Measurements from ENCODE around the gene IDH2.

IDH2 gene

DNA sequence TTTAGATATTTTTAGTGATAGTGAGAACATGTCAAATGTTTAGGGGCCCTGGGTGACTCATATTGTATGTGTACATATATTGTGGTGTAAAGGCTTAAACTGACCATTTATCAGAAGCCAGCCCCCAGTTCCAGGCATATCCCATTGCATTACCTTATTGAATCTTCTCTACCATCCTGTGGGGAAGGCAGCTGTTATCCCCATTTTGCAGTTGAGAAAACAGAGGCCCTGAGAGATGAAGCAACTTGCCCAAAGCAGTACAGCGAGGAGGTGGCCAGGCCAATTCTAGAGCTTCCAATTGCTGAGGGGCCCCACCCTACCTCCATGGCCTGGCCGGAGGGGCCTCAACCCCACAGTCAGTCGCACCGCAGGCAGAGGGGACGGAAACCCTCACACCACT, 53.2 kb downstream of the IDH2 start:
- Histone ChIP-seq H3K9me3 (ENCODE audit: low read depth, low read length) (no peaks in the 10 kb centered on the region), H3K36me3 (ENCODE audit: insufficient read depth, low read length) (no peaks in the 10 kb centered on the region), H3K4me3 (no peak overlapping the region), H3K9ac (ENCODE audit: insufficient read length) (no peak overlapping the region), H3K27ac (no peak overlapping the region)
- TF ChIP-seq EZH2 (IDR thresholded peaks at IDR 0.05) (no peak), FOXP2 (optimal IDR thresholded peaks at IDR 0.05; ENCODE audit: control extremely low read depth, extremely low read length, insufficient read depth) (no peak), POLR2AphosphoS5 (IDR thresholded peaks at IDR 0.05; ENCODE audit: borderline replicate concordance, low read depth, low read length) (no peak)
- no peak for DNase-seq (ENCODE audit: low read depth, low spot score)

DNA sequence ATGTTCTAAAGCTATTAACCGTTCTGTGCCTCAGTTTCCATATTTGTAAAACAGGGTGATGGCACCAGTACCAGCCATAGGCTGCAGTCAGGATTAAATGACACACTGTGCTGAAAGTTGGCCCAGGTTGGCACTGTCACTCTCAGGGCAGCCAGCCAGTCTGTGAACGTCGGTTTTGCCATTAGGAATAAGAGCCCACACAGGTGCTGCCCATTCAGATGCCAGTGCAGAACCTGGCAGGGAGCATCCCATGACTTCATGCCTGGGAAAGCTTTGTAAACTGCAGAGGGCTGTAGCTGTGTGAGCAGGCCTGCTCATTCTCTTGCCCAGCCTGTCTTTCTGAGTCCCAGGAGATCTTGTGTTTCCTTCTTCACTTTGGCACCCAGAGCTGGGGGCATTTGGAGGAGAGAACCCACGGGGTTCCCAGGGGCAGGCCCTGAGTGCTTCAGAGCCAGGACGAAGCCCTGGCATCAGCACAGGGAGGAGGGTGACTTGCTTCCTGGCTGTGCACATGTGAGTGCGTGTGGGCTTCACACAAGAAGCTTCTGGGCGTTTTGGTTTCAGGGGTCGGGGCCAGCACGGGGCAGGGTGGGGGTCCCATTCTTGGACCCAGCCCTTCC, 54.2 kb downstream of the IDH2 start:
- no peak for DNase-seq (ENCODE audit: low read depth, low spot score)
- H3K9me3 ChIP-seq (ENCODE audit: low read depth, low read length) = no peaks in the 10 kb centered on the region
- H3K9ac ChIP-seq (ENCODE audit: insufficient read length) = no peak overlapping the region
- TF ChIP-seq POLR2AphosphoS5 (IDR thresholded peaks at IDR 0.05; ENCODE audit: borderline replicate concordance, low read depth, low read length) = no peak
- no peak for TF ChIP-seq EZH2 (IDR thresholded peaks at IDR 0.05)
- TF ChIP-seq FOXP2 (optimal IDR thresholded peaks at IDR 0.05; ENCODE audit: control extremely low read depth, extremely low read length, insufficient read depth) = no peak
- no peak overlapping the region for H3K4me3 ChIP-seq
- no peak overlapping the region for H3K27ac ChIP-seq
- no peaks in the 10 kb centered on the region for H3K36me3 ChIP-seq (ENCODE audit: insufficient read depth, low read length)

DNA sequence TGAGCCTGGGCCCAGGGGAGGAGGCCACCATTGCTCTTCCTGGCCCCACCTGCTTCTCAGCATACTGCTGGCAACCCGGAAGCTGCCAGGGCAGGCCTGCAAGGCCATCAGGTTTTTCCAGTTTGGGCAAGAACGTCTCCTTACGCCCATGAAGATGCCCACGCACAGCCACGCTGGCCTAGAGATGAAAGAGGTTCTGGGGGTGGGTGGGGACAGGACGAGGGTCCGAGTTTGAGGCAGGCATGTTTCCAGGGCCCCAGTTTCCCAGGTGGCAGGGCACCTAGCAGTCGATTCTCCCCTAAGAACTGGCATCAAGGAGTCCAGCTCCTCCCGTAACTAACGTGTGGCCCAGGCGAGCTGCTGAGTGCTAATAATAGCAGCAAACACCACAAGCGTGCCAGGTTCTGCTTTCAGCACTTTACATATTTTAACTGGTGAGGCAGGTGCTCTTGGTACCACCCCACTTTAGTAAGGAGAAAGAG, 55.3 kb downstream of the IDH2 start:
- DNase-seq (ENCODE audit: low read depth, low spot score) = no peak
- Histone ChIP-seq H3K9me3 (ENCODE audit: low read depth, low read length) (no peaks in the 10 kb centered on the region), H3K9ac (ENCODE audit: insufficient read length) (no peak overlapping the region), H3K36me3 (ENCODE audit: insufficient read depth, low read length) (no peaks in the 10 kb centered on the region), H3K27ac (no peak overlapping the region), H3K4me3 (no peak overlapping the region)
- no peak for TF ChIP-seq EZH2 (IDR thresholded peaks at IDR 0.05)
- TF ChIP-seq FOXP2 (optimal IDR thresholded peaks at IDR 0.05; ENCODE audit: control extremely low read depth, extremely low read length, insufficient read depth) = no peak
- no peak for TF ChIP-seq POLR2AphosphoS5 (IDR thresholded peaks at IDR 0.05; ENCODE audit: borderline replicate concordance, low read depth, low read length)

DNA sequence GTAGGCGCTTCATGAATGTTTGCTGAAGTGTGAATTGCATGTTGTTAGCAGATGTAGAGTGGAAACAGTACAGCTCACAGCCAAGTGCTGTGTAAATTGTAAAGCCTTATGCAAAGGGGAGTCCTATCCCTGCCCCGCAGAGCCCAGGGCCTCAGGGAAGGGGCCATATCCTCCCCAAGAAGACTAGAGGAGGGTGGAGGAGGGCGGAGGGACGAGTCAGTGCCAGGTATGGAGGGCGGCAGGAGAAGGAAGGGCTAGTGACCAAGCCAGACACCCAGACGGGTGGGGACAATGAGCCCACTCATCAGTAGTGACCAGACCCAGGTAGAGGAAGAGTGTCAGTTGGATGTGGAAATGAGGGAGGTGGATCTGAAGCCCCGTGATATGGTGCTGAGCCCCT, 56.0 kb downstream of the IDH2 start:
- H3K9me3 ChIP-seq (ENCODE audit: low read depth, low read length) = no peaks in the 10 kb centered on the region
- H3K27ac ChIP-seq = no peak overlapping the region
- H3K4me3 ChIP-seq = no peak overlapping the region
- no peak overlapping the region for H3K9ac ChIP-seq (ENCODE audit: insufficient read length)
- no peak for DNase-seq (ENCODE audit: low read depth, low spot score)
- TF ChIP-seq POLR2AphosphoS5 (IDR thresholded peaks at IDR 0.05; ENCODE audit: borderline replicate concordance, low read depth, low read length) (no peak), FOXP2 (optimal IDR thresholded peaks at IDR 0.05; ENCODE audit: control extremely low read depth, extremely low read length, insufficient read depth) (no peak), EZH2 (IDR thresholded peaks at IDR 0.05) (no peak)
- H3K36me3 ChIP-seq (ENCODE audit: insufficient read depth, low read length) = no peaks in the 10 kb centered on the region

DNA sequence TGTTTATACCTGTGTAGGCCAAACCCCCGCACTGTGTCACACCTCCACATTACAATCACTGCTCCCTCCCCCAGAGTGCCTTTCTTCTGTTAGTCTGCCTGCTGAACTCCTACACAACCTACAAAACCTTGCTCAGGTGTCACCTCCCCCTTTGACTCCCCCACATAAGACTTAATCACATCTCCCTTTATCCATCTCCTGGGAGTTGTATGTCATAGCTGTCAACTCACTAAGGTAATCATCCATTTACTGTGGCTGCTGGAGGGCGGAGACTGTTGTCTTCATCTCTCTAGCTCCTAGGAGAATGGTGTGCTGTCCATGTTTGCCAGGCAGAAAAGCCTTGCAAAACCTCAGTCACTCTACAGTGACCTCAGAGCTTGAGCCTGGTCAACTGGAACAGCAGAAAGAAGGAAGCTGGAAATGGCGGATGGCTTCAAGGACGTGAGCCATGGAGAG, 57.3 kb downstream of the IDH2 start:
- no peak for TF ChIP-seq POLR2AphosphoS5 (IDR thresholded peaks at IDR 0.05; ENCODE audit: borderline replicate concordance, low read depth, low read length)
- TF ChIP-seq EZH2 (IDR thresholded peaks at IDR 0.05) = no peak
- TF ChIP-seq FOXP2 (optimal IDR thresholded peaks at IDR 0.05; ENCODE audit: control extremely low read depth, extremely low read length, insufficient read depth) = no peak
- no peaks in the 10 kb centered on the region for H3K9me3 ChIP-seq (ENCODE audit: low read depth, low read length)
- H3K36me3 ChIP-seq (ENCODE audit: insufficient read depth, low read length) = no peaks in the 10 kb centered on the region
- H3K9ac ChIP-seq (ENCODE audit: insufficient read length) = no peak overlapping the region
- H3K4me3 ChIP-seq = no peak overlapping the region
- DNase-seq (ENCODE audit: low read depth, low spot score) = no peak
- no peak overlapping the region for H3K27ac ChIP-seq

DNA sequence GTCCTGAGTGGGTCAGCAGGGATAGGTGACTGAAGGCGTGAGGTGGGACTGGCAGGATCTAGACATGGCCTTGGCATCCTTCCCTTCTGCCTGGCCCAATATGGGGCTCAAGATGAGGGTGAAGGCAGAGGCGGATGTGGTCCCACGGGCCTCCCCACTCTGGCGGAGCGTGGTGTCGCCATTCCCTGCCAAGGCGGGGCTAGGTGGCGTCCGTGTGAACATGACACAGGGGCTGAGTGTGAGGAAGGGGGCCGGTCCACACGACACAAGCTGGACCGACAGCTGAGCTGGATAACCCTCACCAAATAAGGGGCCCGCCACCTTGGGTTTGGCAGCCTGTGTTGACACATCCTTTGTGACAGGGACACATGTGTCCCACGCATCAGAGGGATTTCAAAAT, 58.1 kb downstream of the IDH2 start:
- TF ChIP-seq FOXP2 (optimal IDR thresholded peaks at IDR 0.05; ENCODE audit: control extremely low read depth, extremely low read length, insufficient read depth) (no peak), POLR2AphosphoS5 (IDR thresholded peaks at IDR 0.05; ENCODE audit: borderline replicate concordance, low read depth, low read length) (no peak), EZH2 (IDR thresholded peaks at IDR 0.05) (no peak)
- Histone ChIP-seq H3K36me3 (ENCODE audit: insufficient read depth, low read length) (no peaks in the 10 kb centered on the region), H3K27ac (no peak overlapping the region), H3K9ac (ENCODE audit: insufficient read length) (no peak overlapping the region), H3K9me3 (ENCODE audit: low read depth, low read length) (no peaks in the 10 kb centered on the region), H3K4me3 (no peak overlapping the region)
- no peak for DNase-seq (ENCODE audit: low read depth, low spot score)

DNA sequence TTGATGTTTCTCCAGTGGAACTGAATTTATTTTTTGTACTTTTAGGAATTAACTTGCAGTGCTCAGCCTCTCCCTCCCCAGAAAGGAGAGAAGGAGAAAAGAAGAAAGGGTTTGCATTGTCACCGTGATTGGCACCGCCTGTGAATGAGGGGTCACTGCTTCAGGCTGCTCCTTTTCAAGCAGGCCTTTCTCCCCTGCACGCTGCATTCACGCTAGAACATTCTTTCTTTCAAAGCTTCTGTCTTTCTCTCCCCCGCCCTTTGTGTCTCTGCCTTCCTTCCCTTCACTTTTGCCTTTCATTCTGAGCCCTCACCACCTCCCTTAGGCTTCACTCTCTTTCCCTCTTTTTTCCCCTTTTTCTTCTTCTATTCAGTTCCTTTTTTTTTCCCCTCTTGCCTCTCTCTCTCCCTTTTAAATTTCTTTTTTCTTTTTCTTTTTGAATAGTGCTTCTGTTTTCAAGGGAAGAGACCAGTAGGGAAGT, 58.7 kb downstream of the IDH2 start:
- H3K27ac ChIP-seq = peak overlapping the region; percentile 48; the same call in 1 of the 2 replicates

DNA sequence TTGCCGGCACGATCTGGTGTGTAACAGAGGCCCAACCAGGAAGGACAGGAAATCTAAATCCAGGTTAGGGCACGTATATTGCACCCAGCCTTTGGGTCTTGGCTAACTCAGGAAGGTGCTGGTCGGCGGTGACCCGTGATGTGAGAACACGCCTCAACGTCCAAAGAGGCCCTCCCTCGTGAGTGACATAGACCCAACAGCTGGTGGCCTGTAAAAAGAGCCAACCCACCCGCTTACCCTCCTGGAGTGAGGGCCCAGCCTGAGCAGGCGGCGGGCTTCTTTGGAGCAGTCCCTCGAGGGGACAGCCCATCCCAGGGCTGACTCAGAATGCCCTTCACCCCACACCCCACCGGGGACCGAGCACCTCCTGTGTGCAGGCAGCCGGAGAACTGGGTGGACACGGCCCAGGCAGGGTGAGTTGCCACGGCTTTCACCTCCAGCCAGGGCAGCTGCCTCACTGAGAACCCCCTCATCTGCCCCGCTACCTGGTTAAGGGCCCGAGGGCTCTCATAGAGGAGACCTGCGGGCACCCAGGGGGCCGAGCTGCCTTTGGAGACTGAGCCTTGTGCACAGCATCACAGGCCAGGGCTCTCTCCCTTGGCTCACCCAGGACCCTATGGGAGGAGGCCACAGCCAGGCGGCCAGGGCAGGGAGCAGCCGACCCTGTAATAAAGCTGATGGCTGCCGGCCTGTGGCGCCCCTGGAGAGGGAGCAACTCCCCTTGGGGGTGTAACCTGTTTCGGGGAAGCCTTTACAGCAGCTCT, 59.3 kb downstream of the IDH2 start:
- Histone ChIP-seq H3K9me3 (ENCODE audit: low read depth, low read length) (no peaks in the 10 kb centered on the region), H3K36me3 (ENCODE audit: insufficient read depth, low read length) (no peaks in the 10 kb centered on the region), H3K4me3 (no peak overlapping the region), H3K27ac (no peak overlapping the region), H3K9ac (ENCODE audit: insufficient read length) (no peak overlapping the region)
- no peak for TF ChIP-seq POLR2AphosphoS5 (IDR thresholded peaks at IDR 0.05; ENCODE audit: borderline replicate concordance, low read depth, low read length)
- DNase-seq (ENCODE audit: low read depth, low spot score) = no peak

More for the DNA sequence above, 58.7 kb downstream of the IDH2 start:
- no peaks in the 10 kb centered on the region for H3K9me3 ChIP-seq (ENCODE audit: low read depth, low read length)
- H3K4me3 ChIP-seq = no peak overlapping the region
- DNase-seq (ENCODE audit: low read depth, low spot score) = no peak
- peak overlapping the region; percentile 19 for H3K9ac ChIP-seq (ENCODE audit: insufficient read length)
- TF ChIP-seq EZH2 (IDR thresholded peaks at IDR 0.05) (no peak), FOXP2 (optimal IDR thresholded peaks at IDR 0.05; ENCODE audit: control extremely low read depth, extremely low read length, insufficient read depth) (no peak), POLR2AphosphoS5 (IDR thresholded peaks at IDR 0.05; ENCODE audit: borderline replicate concordance, low read depth, low read length) (no peak)
- H3K36me3 ChIP-seq (ENCODE audit: insufficient read depth, low read length) = no peaks in the 10 kb centered on the region
